Measurements from ENCODE around the gene GRM4. TPM values are rescaled to one million over a fixed set of nuclear protein-coding genes. Genes with fewer than 3 reads are reported as not detected.

Gene GRM4
- total and polyA plus RNA-seq, 2 donors from 2014 or later, result not detected

- peak in 2 of 5 donors; percentile 39 to 40 for DNase-seq
- peaks cover 2% of the 10 kb centered on the region for H3K27me3 ChIP-seq (ENCODE audit: control insufficient read depth, insufficient read depth, low read length)
- no peaks in the 10 kb centered on the region for H3K9me3 ChIP-seq (ENCODE audit: control insufficient read depth in 2 of 3, insufficient read depth in 1 of 3, low read length in 3 of 3)
- no peak for TF ChIP-seq CTCF (IDR thresholded peaks at IDR 0.05; ENCODE audit: borderline replicate concordance, extremely low read depth, insufficient read depth)
- H3K4me3 ChIP-seq (ENCODE audit: low read length in 3 of 3), result no peak overlapping the region
- no peak for FAIRE-seq
- no peak overlapping the region for H3K9ac ChIP-seq (ENCODE audit: low read length in 3 of 3)
- H3K27ac ChIP-seq (ENCODE audit: low read depth in 2 of 2, low read length in 2 of 2), result no peak overlapping the region
- intact Hi-C loops (cut with DNase I), result no loop called here
- H3K4me1 ChIP-seq (ENCODE audit: control insufficient read depth in 2 of 3, insufficient read depth in 2 of 3, low read depth in 1 of 3, low read length in 3 of 3), result peaks cover 0 to 2% (median 0%) of the 10 kb centered on the region in 3 donors
- no peaks in the 10 kb centered on the region for H3K36me3 ChIP-seq (ENCODE audit: control insufficient read depth in 2 of 3, insufficient read depth in 3 of 3, low read length in 3 of 3)
Observed at GRCh38 chr6:33978412-33979150, 167.3 kb downstream of the GRM4 start.

- Histone ChIP-seq H3K4me3 (ENCODE audit: low read length in 3 of 3) (no peak overlapping the region), H3K9ac (ENCODE audit: low read length in 3 of 3) (no peak overlapping the region), H3K27me3 (ENCODE audit: control insufficient read depth, insufficient read depth, low read length) (peaks cover 2% of the 10 kb centered on the region), H3K4me1 (ENCODE audit: control insufficient read depth in 2 of 3, insufficient read depth in 2 of 3, low read depth in 1 of 3, low read length in 3 of 3) (no peaks in the 10 kb centered on the region), H3K27ac (ENCODE audit: low read depth in 2 of 2, low read length in 2 of 2) (no peak overlapping the region), H3K36me3 (ENCODE audit: control insufficient read depth in 2 of 3, insufficient read depth in 3 of 3, low read length in 3 of 3) (no peaks in the 10 kb centered on the region), H3K9me3 (ENCODE audit: control insufficient read depth in 2 of 3, insufficient read depth in 1 of 3, low read length in 3 of 3) (no peaks in the 10 kb centered on the region)
- intact Hi-C loops (cut with DNase I), result no loop called here
- TF ChIP-seq CTCF (IDR thresholded peaks at IDR 0.05; ENCODE audit: borderline replicate concordance, extremely low read depth, insufficient read depth), result no peak
- no peak for FAIRE-seq
- peak in 2 of 5 donors; percentile 41 to 45 for DNase-seq
Observed at GRCh38 chr6:33977606-33978411, 168.1 kb downstream of the GRM4 start.

- no peak overlapping the region for H3K4me3 ChIP-seq (ENCODE audit: low read length in 3 of 3)
- intact Hi-C loops (cut with DNase I), result no loop called here
- FAIRE-seq (no peak), DNase-seq (peak in 1 of 5 donors; percentile 20)
- TF ChIP-seq CTCF (IDR thresholded peaks at IDR 0.05; ENCODE audit: borderline replicate concordance, extremely low read depth, insufficient read depth), result no peak
- no peak overlapping the region for H3K9ac ChIP-seq (ENCODE audit: low read length in 3 of 3)
- no peaks in the 10 kb centered on the region for H3K36me3 ChIP-seq (ENCODE audit: control insufficient read depth in 2 of 3, insufficient read depth in 3 of 3, low read length in 3 of 3)
- H3K27ac ChIP-seq (ENCODE audit: low read depth in 2 of 2, low read length in 2 of 2), result no peak overlapping the region
- no peaks in the 10 kb centered on the region for H3K4me1 ChIP-seq (ENCODE audit: control insufficient read depth in 2 of 3, insufficient read depth in 2 of 3, low read depth in 1 of 3, low read length in 3 of 3)
- peaks cover 0 to 2% (median 0%) of the 10 kb centered on the region in 3 donors for H3K9me3 ChIP-seq (ENCODE audit: control insufficient read depth in 2 of 3, insufficient read depth in 1 of 3, low read length in 3 of 3)
- H3K27me3 ChIP-seq (ENCODE audit: control insufficient read depth, insufficient read depth, low read length), result peaks cover 2% of the 10 kb centered on the region
Observed at GRCh38 chr6:33976437-33977360, 169.2 kb downstream of the GRM4 start.
